H1 (cell line): ENCODE measurements around the gene KCNH6. TPM values are rescaled to one million over a fixed set of nuclear protein-coding genes. Genes with fewer than 3 reads are reported as not detected.

ENCODE experiments used
- CHD1 ChIP-seq: IDR thresholded peaks from 2 replicates; pipeline ENCODE4 v1.6.1; 2012; ENCODE audit warnings: low read depth, low read length, improper control_type of control experiment
- CTCF ChIP-seq, 3 experiments: IDR thresholded peaks; 1 replicate in 2 of 3; 2 replicates in 1 of 3; pipeline versions ENCODE4 v1.5.1 to v1.6.1; 2011; ENCODE audit warnings: low read length in 3 of 3, mild to moderate bottlenecking in 3 of 3, inconsistent platforms in 2 of 3, low read depth in 1 of 3, moderate library complexity in 1 of 3; ENCODE audit not compliant: insufficient read depth in 1 of 3; ENCODE audit errors: control extremely low read depth in 1 of 3
- EP300 ChIP-seq, 2 experiments: IDR thresholded peaks; 1 replicate in 1 of 2; 2 replicates in 1 of 2; pipeline ENCODE4 v1.6.1; 2011 to 2012; ENCODE audit warnings: low read depth in 2 of 2, low read length in 2 of 2, mild to moderate bottlenecking in 2 of 2, borderline replicate concordance in 1 of 2, inconsistent platforms in 1 of 2, moderate library complexity in 1 of 2
- SUZ12 ChIP-seq: fragments of 200-600 bp; sonication (generic); IDR thresholded peaks from 2 replicates; pipeline ENCODE4 v1.6.1; 2012; ENCODE audit warnings: mild to moderate bottlenecking, inconsistent platforms, low read length, moderate library complexity, mixed read lengths
- TAF7 ChIP-seq: optimal IDR thresholded peaks from 2 replicates; pipeline ENCODE3; 2011; ENCODE audit warnings: low read depth, mild to moderate bottlenecking, inconsistent platforms, low read length, moderate library complexity, borderline replicate concordance
- TCF12 ChIP-seq: IDR thresholded peaks from 2 replicates; pipeline ENCODE4 v1.6.1; 2011; ENCODE audit warnings: low read depth, mild to moderate bottlenecking, low read length
- polyA plus RNA-seq, 7 experiments: library from polyadenylated mRNA; depleted of rRNA in 3 of 7; stranded (reverse) in 5 of 7; unstranded in 2 of 7; fragments of >200 nt in 5 of 7; fragments of 200-250 nt in 2 of 7; gene quantifications; 1 replicate in 5 of 7; 2 replicates in 1 of 7; 4 replicates in 1 of 7; pipeline versions ENCODE4 v1.2.1 to v1.2.3, GENCODE V29; 2011 to 2013; ENCODE audit warnings: missing spikeins in 2 of 7, mixed read lengths in 2 of 7
- total RNA-seq: library from RNA; stranded (reverse); fragmentation: NEBNext Ultra II Directional; extraction: Animal tissue kit (Norgen Biotek cat#: 25700); gene quantifications from 2 replicates; pipeline ENCODE4 v1.2.1, GENCODE V29; 2021
- TF ChIP-seq, protein P1 (sequence below): fragments of 300-600 bp; sonication (generic); IDR thresholded peaks from 2 replicates; pipeline ENCODE4 v1.7.1; 2012; ENCODE audit warnings: low read length, moderate library complexity, mild to moderate bottlenecking, inconsistent platforms; ENCODE audit not compliant: insufficient replicate concordance

KCNH6 gene
- total and polyA plus RNA-seq, 2 of the 8 experiments (the other 6 are each of a cell fraction or from before 2014, with no cell fraction given), result 1.8 to 3.6 TPM

- no peak for TF ChIP-seq CTCF (IDR thresholded peaks at IDR 0.05; ENCODE audit: control extremely low read depth in 1 of 3, insufficient read depth in 1 of 3, low read depth in 1 of 3, low read length in 3 of 3)
- TF ChIP-seq, protein P1, sequence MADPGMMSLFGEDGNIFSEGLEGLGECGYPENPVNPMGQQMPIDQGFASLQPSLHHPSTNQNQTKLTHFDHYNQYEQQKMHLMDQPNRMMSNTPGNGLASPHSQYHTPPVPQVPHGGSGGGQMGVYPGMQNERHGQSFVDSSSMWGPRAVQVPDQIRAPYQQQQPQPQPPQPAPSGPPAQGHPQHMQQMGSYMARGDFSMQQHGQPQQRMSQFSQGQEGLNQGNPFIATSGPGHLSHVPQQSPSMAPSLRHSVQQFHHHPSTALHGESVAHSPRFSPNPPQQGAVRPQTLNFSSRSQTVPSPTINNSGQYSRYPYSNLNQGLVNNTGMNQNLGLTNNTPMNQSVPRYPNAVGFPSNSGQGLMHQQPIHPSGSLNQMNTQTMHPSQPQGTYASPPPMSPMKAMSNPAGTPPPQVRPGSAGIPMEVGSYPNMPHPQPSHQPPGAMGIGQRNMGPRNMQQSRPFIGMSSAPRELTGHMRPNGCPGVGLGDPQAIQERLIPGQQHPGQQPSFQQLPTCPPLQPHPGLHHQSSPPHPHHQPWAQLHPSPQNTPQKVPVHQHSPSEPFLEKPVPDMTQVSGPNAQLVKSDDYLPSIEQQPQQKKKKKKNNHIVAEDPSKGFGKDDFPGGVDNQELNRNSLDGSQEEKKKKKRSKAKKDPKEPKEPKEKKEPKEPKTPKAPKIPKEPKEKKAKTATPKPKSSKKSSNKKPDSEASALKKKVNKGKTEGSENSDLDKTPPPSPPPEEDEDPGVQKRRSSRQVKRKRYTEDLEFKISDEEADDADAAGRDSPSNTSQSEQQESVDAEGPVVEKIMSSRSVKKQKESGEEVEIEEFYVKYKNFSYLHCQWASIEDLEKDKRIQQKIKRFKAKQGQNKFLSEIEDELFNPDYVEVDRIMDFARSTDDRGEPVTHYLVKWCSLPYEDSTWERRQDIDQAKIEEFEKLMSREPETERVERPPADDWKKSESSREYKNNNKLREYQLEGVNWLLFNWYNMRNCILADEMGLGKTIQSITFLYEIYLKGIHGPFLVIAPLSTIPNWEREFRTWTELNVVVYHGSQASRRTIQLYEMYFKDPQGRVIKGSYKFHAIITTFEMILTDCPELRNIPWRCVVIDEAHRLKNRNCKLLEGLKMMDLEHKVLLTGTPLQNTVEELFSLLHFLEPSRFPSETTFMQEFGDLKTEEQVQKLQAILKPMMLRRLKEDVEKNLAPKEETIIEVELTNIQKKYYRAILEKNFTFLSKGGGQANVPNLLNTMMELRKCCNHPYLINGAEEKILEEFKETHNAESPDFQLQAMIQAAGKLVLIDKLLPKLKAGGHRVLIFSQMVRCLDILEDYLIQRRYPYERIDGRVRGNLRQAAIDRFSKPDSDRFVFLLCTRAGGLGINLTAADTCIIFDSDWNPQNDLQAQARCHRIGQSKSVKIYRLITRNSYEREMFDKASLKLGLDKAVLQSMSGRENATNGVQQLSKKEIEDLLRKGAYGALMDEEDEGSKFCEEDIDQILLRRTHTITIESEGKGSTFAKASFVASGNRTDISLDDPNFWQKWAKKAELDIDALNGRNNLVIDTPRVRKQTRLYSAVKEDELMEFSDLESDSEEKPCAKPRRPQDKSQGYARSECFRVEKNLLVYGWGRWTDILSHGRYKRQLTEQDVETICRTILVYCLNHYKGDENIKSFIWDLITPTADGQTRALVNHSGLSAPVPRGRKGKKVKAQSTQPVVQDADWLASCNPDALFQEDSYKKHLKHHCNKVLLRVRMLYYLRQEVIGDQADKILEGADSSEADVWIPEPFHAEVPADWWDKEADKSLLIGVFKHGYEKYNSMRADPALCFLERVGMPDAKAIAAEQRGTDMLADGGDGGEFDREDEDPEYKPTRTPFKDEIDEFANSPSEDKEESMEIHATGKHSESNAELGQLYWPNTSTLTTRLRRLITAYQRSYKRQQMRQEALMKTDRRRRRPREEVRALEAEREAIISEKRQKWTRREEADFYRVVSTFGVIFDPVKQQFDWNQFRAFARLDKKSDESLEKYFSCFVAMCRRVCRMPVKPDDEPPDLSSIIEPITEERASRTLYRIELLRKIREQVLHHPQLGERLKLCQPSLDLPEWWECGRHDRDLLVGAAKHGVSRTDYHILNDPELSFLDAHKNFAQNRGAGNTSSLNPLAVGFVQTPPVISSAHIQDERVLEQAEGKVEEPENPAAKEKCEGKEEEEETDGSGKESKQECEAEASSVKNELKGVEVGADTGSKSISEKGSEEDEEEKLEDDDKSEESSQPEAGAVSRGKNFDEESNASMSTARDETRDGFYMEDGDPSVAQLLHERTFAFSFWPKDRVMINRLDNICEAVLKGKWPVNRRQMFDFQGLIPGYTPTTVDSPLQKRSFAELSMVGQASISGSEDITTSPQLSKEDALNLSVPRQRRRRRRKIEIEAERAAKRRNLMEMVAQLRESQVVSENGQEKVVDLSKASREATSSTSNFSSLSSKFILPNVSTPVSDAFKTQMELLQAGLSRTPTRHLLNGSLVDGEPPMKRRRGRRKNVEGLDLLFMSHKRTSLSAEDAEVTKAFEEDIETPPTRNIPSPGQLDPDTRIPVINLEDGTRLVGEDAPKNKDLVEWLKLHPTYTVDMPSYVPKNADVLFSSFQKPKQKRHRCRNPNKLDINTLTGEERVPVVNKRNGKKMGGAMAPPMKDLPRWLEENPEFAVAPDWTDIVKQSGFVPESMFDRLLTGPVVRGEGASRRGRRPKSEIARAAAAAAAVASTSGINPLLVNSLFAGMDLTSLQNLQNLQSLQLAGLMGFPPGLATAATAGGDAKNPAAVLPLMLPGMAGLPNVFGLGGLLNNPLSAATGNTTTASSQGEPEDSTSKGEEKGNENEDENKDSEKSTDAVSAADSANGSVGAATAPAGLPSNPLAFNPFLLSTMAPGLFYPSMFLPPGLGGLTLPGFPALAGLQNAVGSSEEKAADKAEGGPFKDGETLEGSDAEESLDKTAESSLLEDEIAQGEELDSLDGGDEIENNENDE, result no peak
- TF ChIP-seq EP300 (IDR thresholded peaks at IDR 0.05; ENCODE audit: borderline replicate concordance in 1 of 2, low read depth in 2 of 2, low read length in 2 of 2), result no peak
- no peak for TF ChIP-seq TAF7
- TF ChIP-seq SUZ12, result no peak
- no peak for TF ChIP-seq TCF12
- no peak for TF ChIP-seq CHD1
- TF ChIP-seq, all 59 proteins: peak for 0
Measured at GRCh38 chr17:63487014-63487339, 36.2 kb upstream of the KCNH6 start (continued).
